Osteoblast (primary cell): ENCODE measurements around the gene AATF. TPM values are rescaled to one million over a fixed set of nuclear protein-coding genes. Genes with fewer than 3 reads are reported as not detected.

Experiments used
- DNase-seq: peaks from one replicate; pipeline ENCODE4 v3.0.0; 2011; ENCODE audit warnings: low spot score, mixed read lengths; ENCODE audit not compliant: insufficient read length; ENCODE audit errors: missing footprints
- H2AFZ ChIP-seq: 2 replicates; pipeline ENCODE4 v1.6.0; 2011; ENCODE audit warnings: mild to moderate bottlenecking, low read length
- H3K27ac ChIP-seq: 2 replicates; pipeline ENCODE4 v1.5.1; 2011; ENCODE audit warnings: mild to moderate bottlenecking, low read depth, low read length, moderate library complexity
- H3K27me3 ChIP-seq: 2 replicates; pipeline ENCODE4 v1.6.0; 2012; ENCODE audit warnings: mild to moderate bottlenecking, control low read depth, inconsistent platforms, low read length, moderate library complexity; ENCODE audit not compliant: insufficient read depth
- H3K36me3 ChIP-seq: 2 replicates; pipeline ENCODE4 v1.5.1; 2011; ENCODE audit warnings: mild to moderate bottlenecking, low read length, control low read depth, moderate library complexity; ENCODE audit not compliant: insufficient read depth
- H3K4me1 ChIP-seq: 2 replicates; pipeline ENCODE4 v1.5.1; 2011; ENCODE audit warnings: mild to moderate bottlenecking, low read length, control low read depth, moderate library complexity; ENCODE audit not compliant: insufficient read depth
- H3K4me2 ChIP-seq: 2 replicates; pipeline ENCODE4 v1.6.0; 2011; ENCODE audit warnings: mild to moderate bottlenecking, low read length; ENCODE audit not compliant: insufficient read depth
- H3K4me3 ChIP-seq: fragments of 200-600 bp; sonication (generic); 3 replicates; pipeline ENCODE4 v1.5.1; 2012; ENCODE audit warnings: mild to moderate bottlenecking, low read length, inconsistent platforms; ENCODE audit not compliant: insufficient read depth
- H3K79me2 ChIP-seq: 2 replicates; pipeline ENCODE4 v1.6.0; 2012; ENCODE audit warnings: mild to moderate bottlenecking, low read length, control low read depth, inconsistent platforms; ENCODE audit not compliant: insufficient read depth
- H3K9me3 ChIP-seq: 2 replicates; pipeline ENCODE4 v1.5.1; 2011; ENCODE audit warnings: low read depth, low read length, control low read depth
- H4K20me1 ChIP-seq: 2 replicates; pipeline ENCODE4 v1.6.0; 2012; ENCODE audit warnings: mild to moderate bottlenecking, low read length, control low read depth; ENCODE audit not compliant: insufficient read depth
- total RNA-seq: library from RNA; depleted of rRNA; stranded (reverse); fragments of >200 nt; gene quantifications from 2 replicates; pipeline ENCODE4 v1.2.3, GENCODE V29; 2012
- TF ChIP-seq, protein P1 (sequence below): IDR thresholded peaks from 2 replicates; pipeline ENCODE4 v1.5.1; 2011; ENCODE audit warnings: mild to moderate bottlenecking, low read depth, low read length, moderate library complexity; ENCODE audit errors: extremely low read depth

AATF gene
- total RNA-seq, 1 donor: 22.4 TPM

GRCh38 chr17:36921095-36921851, 27.5 kb upstream of the AATF start:
- no peaks in the 10 kb centered on the region for H3K36me3 ChIP-seq
- TF ChIP-seq, protein P1, sequence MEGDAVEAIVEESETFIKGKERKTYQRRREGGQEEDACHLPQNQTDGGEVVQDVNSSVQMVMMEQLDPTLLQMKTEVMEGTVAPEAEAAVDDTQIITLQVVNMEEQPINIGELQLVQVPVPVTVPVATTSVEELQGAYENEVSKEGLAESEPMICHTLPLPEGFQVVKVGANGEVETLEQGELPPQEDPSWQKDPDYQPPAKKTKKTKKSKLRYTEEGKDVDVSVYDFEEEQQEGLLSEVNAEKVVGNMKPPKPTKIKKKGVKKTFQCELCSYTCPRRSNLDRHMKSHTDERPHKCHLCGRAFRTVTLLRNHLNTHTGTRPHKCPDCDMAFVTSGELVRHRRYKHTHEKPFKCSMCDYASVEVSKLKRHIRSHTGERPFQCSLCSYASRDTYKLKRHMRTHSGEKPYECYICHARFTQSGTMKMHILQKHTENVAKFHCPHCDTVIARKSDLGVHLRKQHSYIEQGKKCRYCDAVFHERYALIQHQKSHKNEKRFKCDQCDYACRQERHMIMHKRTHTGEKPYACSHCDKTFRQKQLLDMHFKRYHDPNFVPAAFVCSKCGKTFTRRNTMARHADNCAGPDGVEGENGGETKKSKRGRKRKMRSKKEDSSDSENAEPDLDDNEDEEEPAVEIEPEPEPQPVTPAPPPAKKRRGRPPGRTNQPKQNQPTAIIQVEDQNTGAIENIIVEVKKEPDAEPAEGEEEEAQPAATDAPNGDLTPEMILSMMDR: no peak
- H4K20me1 ChIP-seq: no peaks in the 10 kb centered on the region
- no peak overlapping the region for H3K27ac ChIP-seq
- H3K79me2 ChIP-seq: no peaks in the 10 kb centered on the region
- H3K4me3 ChIP-seq: no peak overlapping the region
- DNase-seq: peak; percentile 80
- peaks cover 8% of the 10 kb centered on the region for H3K4me1 ChIP-seq
- H2AFZ ChIP-seq: no peak overlapping the region
- no peaks in the 10 kb centered on the region for H3K9me3 ChIP-seq
- peaks cover 15% of the 10 kb centered on the region for H3K27me3 ChIP-seq
- H3K4me2 ChIP-seq: no peak overlapping the region

GRCh38 chr17:36922175-36922574, 26.6 kb upstream of the AATF start:
- peaks cover 24% of the 10 kb centered on the region for H3K27me3 ChIP-seq
- peaks cover 8% of the 10 kb centered on the region for H3K4me1 ChIP-seq
- no peak overlapping the region for H3K27ac ChIP-seq
- no peak overlapping the region for H2AFZ ChIP-seq
- no peak overlapping the region for H3K4me2 ChIP-seq
- H3K4me3 ChIP-seq: no peak overlapping the region
- H3K9me3 ChIP-seq: no peaks in the 10 kb centered on the region
- no peaks in the 10 kb centered on the region for H3K36me3 ChIP-seq
- no peaks in the 10 kb centered on the region for H4K20me1 ChIP-seq
- DNase-seq: no peak
- TF ChIP-seq, protein P1: no peak
- no peaks in the 10 kb centered on the region for H3K79me2 ChIP-seq

DNA sequence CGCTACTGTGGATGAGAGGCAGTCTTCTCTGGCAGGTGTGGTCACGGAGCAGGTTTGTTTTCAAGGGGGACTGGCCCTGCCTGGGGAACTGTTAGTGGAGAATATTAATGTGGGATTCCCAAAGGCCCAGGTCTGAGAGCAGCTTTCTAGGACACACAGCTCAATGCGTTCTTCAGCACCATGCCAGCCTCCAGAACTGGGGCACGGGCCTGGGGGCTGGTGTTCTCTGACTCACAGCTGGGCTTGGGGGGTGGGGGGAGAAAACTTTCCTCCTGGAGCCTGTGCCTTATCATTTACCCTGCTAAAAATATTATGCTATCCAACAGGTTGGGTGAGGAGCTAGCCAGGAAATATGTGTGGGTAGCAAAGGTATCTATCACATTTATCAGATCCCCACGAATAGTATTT, 24.9 kb upstream of the AATF start:
- no peaks in the 10 kb centered on the region for H4K20me1 ChIP-seq
- H3K36me3 ChIP-seq: no peaks in the 10 kb centered on the region
- DNase-seq: no peak
- no peak overlapping the region for H3K4me2 ChIP-seq
- peaks cover 40% of the 10 kb centered on the region for H3K27me3 ChIP-seq
- no peaks in the 10 kb centered on the region for H3K79me2 ChIP-seq
- no peak overlapping the region for H2AFZ ChIP-seq
- H3K4me3 ChIP-seq: no peak overlapping the region
- TF ChIP-seq, protein P1: no peak
- H3K9me3 ChIP-seq: no peaks in the 10 kb centered on the region
- peaks cover 8% of the 10 kb centered on the region for H3K4me1 ChIP-seq
- H3K27ac ChIP-seq: no peak overlapping the region

DNA sequence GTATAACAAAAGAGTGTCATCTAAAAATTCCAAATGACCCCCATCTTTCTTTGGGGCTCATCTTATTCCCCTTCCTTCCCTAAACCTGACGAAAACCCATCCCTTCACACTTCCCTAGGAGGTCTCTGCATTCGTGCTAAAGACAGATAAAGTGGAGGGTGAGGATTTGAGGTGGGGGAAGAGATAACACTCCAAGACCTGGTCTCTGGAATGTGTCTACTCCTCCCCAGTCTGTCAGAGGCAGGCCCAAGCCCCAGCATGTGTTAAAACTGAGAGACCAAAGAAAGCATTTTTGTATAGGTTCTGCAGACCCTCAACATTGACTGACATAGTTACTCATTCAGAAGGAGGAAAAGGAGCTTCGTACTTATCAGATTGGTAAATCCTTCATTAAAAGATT, 22.5 kb upstream of the AATF start:
- Histone ChIP-seq H4K20me1 (peaks cover 3% of the 10 kb centered on the region), H2AFZ (no peak overlapping the region), H3K27me3 (peaks cover 64% of the 10 kb centered on the region), H3K4me1 (no peaks in the 10 kb centered on the region), H3K9me3 (no peaks in the 10 kb centered on the region), H3K4me2 (no peak overlapping the region), H3K79me2 (no peaks in the 10 kb centered on the region), H3K36me3 (no peaks in the 10 kb centered on the region), H3K27ac (no peak overlapping the region), H3K4me3 (no peak overlapping the region)
- TF ChIP-seq, protein P1: no peak
- DNase-seq: peak; percentile 73
